K562 (cell line): ENCODE results near the gene SENP3.

Experiments
- ASH1L ChIP-seq: fragments of 450-650 bp; IDR thresholded peaks from 2 replicates; pipeline ENCODE4 v1.6.1; 2018; ENCODE audit warnings: borderline replicate concordance, mild to moderate bottlenecking, low read depth; ENCODE audit not compliant: partially characterized antibody
- BRCA1 ChIP-seq, 2 experiments: fragments of 450-650 bp in 1 of 2; sonication (generic) in 1 of 2; formaldehyde crosslinking in 1 of 2; IDR thresholded peaks; 2 replicates each; pipeline versions ENCODE4 v1.5.0 to v1.6.1; 2017 to 2020; ENCODE audit warnings: mild to moderate bottlenecking in 1 of 2, missing genetic modification reagents in 1 of 2
- CTCF ChIP-seq, 3 experiments: IDR thresholded peaks in 2 of 3; conservative IDR thresholded peaks in 1 of 3; 2 replicates each; pipeline ENCODE4 v1.5.1; 2011 to 2012; ENCODE audit warnings: low read length in 3 of 3, mild to moderate bottlenecking in 3 of 3, control low read depth in 2 of 3, improper control_type of control experiment in 1 of 3, inconsistent platforms in 1 of 3, low read depth in 1 of 3, mixed read lengths in 1 of 3, moderate library complexity in 1 of 3; ENCODE audit not compliant: insufficient read depth in 2 of 3
- EP300 ChIP-seq: IDR thresholded peaks from 2 replicates; pipeline ENCODE4 v1.6.1; 2012; ENCODE audit warnings: low read length, improper control_type of control experiment
- FOXP1 ChIP-seq: sonication (generic); formaldehyde crosslinking; IDR thresholded peaks from 2 replicates; pipeline ENCODE4 v1.8.0; 2022; ENCODE audit warnings: mild to moderate bottlenecking, missing genetic modification reagents
- JUND ChIP-seq, 2 experiments: IDR thresholded peaks; 2 replicates in 1 of 2; 3 replicates in 1 of 2; pipeline ENCODE4 v1.6.1; 2011; ENCODE audit warnings: borderline replicate concordance in 2 of 2, low read depth in 2 of 2, low read length in 2 of 2, improper control_type of control experiment in 1 of 2, missing biosample characterization in 1 of 2, missing genetic modification characterization in 1 of 2, missing genetic modification reagents in 1 of 2
- PHF21A ChIP-seq: fragments of 450-650 bp; IDR thresholded peaks from 2 replicates; pipeline ENCODE4 v1.6.1; 2017; ENCODE audit warnings: low read depth, borderline replicate concordance
- POLR2A ChIP-seq: fragments of 450-650 bp; conservative IDR thresholded peaks from 2 replicates; pipeline ENCODE4 v1.6.1; 2016
- PRDM10 ChIP-seq: fragments of 450-650 bp; IDR thresholded peaks from 2 replicates; pipeline ENCODE4 v1.6.1; 2018; ENCODE audit not compliant: partially characterized antibody
- RAD21 ChIP-seq, 2 experiments: fragments of 250-450 bp in 1 of 2; fragments of 450-650 bp in 1 of 2; sonication (Bioruptor Pico) in 1 of 2; formaldehyde crosslinking in 1 of 2; IDR thresholded peaks in 1 of 2; conservative IDR thresholded peaks in 1 of 2; 2 replicates each; pipeline versions ENCODE4 v1.4.0 to v1.8.0; 2020 to 2022; ENCODE audit warnings: mild to moderate bottlenecking in 2 of 2, moderate library complexity in 1 of 2
- ZNF140 ChIP-seq: fragments of 250-450 bp; sonication (Bioruptor Pico); IDR thresholded peaks from 2 replicates; pipeline ENCODE4 v1.8.0; 2021; ENCODE audit warnings: moderate library complexity, mild to moderate bottlenecking, inconsistent platforms
- ZNF274 ChIP-seq: IDR thresholded peaks from 2 replicates; pipeline ENCODE4 v1.6.1; 2011; ENCODE audit warnings: low read depth, mild to moderate bottlenecking, low read length, moderate library complexity, borderline replicate concordance
- ZNF76 ChIP-seq: fragments of 250-450 bp; sonication (Bioruptor Pico); IDR thresholded peaks from 2 replicates; pipeline ENCODE4 v1.4.0; 2020; ENCODE audit warnings: mild to moderate bottlenecking, moderate library complexity, borderline replicate concordance

- TF ChIP-seq PRDM10 (no peak), CTCF (IDR thresholded peaks at IDR 0.05 in 2 of 3, conservative IDR thresholded peaks at IDR 0.05 in 1 of 3; ENCODE audit: insufficient read depth in 2 of 3, low read depth in 1 of 3, low read length in 3 of 3) (no peak), RAD21 (CRISPR knock-in tag; conservative IDR thresholded peaks at IDR 0.05 in 1 of 2, IDR thresholded peaks at IDR 0.05 in 1 of 2) (no peak), EP300 (no peak), PHF21A (no peak), ZNF140 (CRISPR knock-in tag) (no peak), JUND (IDR thresholded peaks at IDR 0.05; ENCODE audit: borderline replicate concordance, low read depth, low read length) (no peak), JUND (tag; IDR thresholded peaks at IDR 0.05; ENCODE audit: borderline replicate concordance, low read depth, low read length) (no peak), ASH1L (no peak), ZNF274 (no peak), POLR2A (no peak; the same call in 1 of the 2 replicates), BRCA1 (IDR thresholded peaks at IDR 0.05) (no peak), BRCA1 (CRISPR knock-in tag; IDR thresholded peaks at IDR 0.05) (no peak), FOXP1 (CRISPR knock-in tag) (no peak), ZNF76 (CRISPR knock-in tag) (no peak)
Observed at GRCh38 chr17:7589891-7590691, 28.4 kb downstream of the SENP3 start, which contains the start of gene SOX15.
